Small intestine (tissue), 7 donors: ENCODE data around the gene SCIN. TPM values are rescaled to one million over a fixed set of nuclear protein-coding genes. Genes with fewer than 3 reads are reported as not detected.
A peak's percentile ranks its signal among the peaks of the same experiment; 100 is the strongest.
"Not testable (repeated sequence)": the region's sequence is repeated elsewhere in the genome, so short reads cannot be mapped to it uniquely, and the experiment has no call there.

Experiments
- DNase-seq, 2 donors: peaks; one replicate each; pipeline versions ENCODE4 v3.0.0 to v3.0.0-alpha.2; 2013
- FAIRE-seq: peaks from 2 replicates; lab custom pipeline; 2012; peaks lifted over from hg19 to GRCh38; lab: Jason Lieb, UNC
- H3K27ac ChIP-seq, 3 donors: one replicate each; pipeline ENCODE4 v1.5.1; 2013; ENCODE audit warnings: low read length in 2 of 3, mild to moderate bottlenecking in 2 of 3, control low read depth in 1 of 3, inconsistent platforms in 1 of 3, low read depth in 1 of 3, moderate library complexity in 1 of 3
- H3K27me3 ChIP-seq, 3 donors: one replicate each; pipeline ENCODE4 v1.6.1; 2013; ENCODE audit warnings: low read length in 3 of 3, inconsistent platforms in 1 of 3; ENCODE audit not compliant: control insufficient read depth in 3 of 3, insufficient read depth in 3 of 3
- H3K36me3 ChIP-seq, 3 donors: one replicate each; pipeline ENCODE4 v1.6.1; 2013; ENCODE audit warnings: low read length in 3 of 3, inconsistent platforms in 1 of 3, low read depth in 1 of 3, mild to moderate bottlenecking in 1 of 3, moderate library complexity in 1 of 3; ENCODE audit not compliant: control insufficient read depth in 3 of 3, insufficient read depth in 2 of 3
- H3K4me1 ChIP-seq, 3 donors: one replicate each; pipeline ENCODE4 v1.6.1; 2013; ENCODE audit warnings: low read length in 2 of 3, inconsistent platforms in 1 of 3, low read depth in 1 of 3, mild to moderate bottlenecking in 1 of 3, moderate library complexity in 1 of 3; ENCODE audit not compliant: control insufficient read depth in 3 of 3, insufficient read depth in 2 of 3
- H3K4me3 ChIP-seq, 3 donors: one replicate each; pipeline ENCODE4 v1.5.1; 2013; ENCODE audit warnings: low read length in 3 of 3, control low read depth in 1 of 3, inconsistent platforms in 1 of 3, low read depth in 1 of 3, mild to moderate bottlenecking in 1 of 3, moderate library complexity in 1 of 3
- H3K9me3 ChIP-seq, 2 donors: one replicate each; pipeline ENCODE4 v1.6.1; 2013; ENCODE audit warnings: low read depth in 1 of 2, low read length in 1 of 2; ENCODE audit not compliant: control insufficient read depth in 2 of 2, insufficient read depth in 1 of 2
- WGBS, 3 donors: extraction: QIAGEN DNeasy Blood & Tissue Kit; methylation state at CpG; one replicate each; pipeline ENCODE4 v1.1.7; 2013; 5-methylcytosine and 5-hydroxymethylcytosine counted together
- polyA plus RNA-seq, 4 donors: library from polyadenylated mRNA; stranded (reverse) in 3 of 4; unstranded in 1 of 4; fragments of 200-250 nt in 3 of 4; fragments of 120-200 nt in 1 of 4; gene quantifications; one replicate each; pipeline versions ENCODE4 v1.2.1 to v1.2.3, GENCODE V29; 2013
- donor health status: healthy with polysubstance abuse.
- donor health status: control.
- donor health status: control.
- donor health status: Bipolar disorder and iron deficiency.
- donor health status: healthy.

Gene SCIN
- polyA plus RNA-seq, 4 donors, result 3.3 to 61.1 (median 21.2) TPM

- H3K4me3 ChIP-seq, result no peak overlapping the region
- H3K36me3 ChIP-seq, result peaks cover 0 to 32% (median 0%) of the 10 kb centered on the region in 3 donors
- H3K9me3 ChIP-seq, result no peaks in the 10 kb centered on the region
- H3K27me3 ChIP-seq, result no peaks in the 10 kb centered on the region
- no peak for FAIRE-seq
- 52 to 76% (median 58%) methylated on average over 7 of the region's 7 CpGs for WGBS, 3 donors
- H3K4me1 ChIP-seq, result no peaks in the 10 kb centered on the region
- DNase-seq, result no peak
- no peak overlapping the region for H3K27ac ChIP-seq
Measured at GRCh38 chr7:12640299-12641096, 70.0 kb downstream of the SCIN start.

- Histone ChIP-seq H3K9me3 (no peaks in the 10 kb centered on the region), H3K27me3 (no peaks in the 10 kb centered on the region), H3K4me3 (no peak overlapping the region), H3K27ac (no peak overlapping the region), H3K36me3 (peaks cover 0 to 32% (median 0%) of the 10 kb centered on the region in 3 donors), H3K4me1 (no peaks in the 10 kb centered on the region)
- DNase-seq (no peak), FAIRE-seq (no peak)
- WGBS, 3 donors, result 83 to 91% (median 83%) methylated on average over 2 to 3 of the region's 3 CpGs
Measured at GRCh38 chr7:12641196-12641595, 70.7 kb downstream of the SCIN start.

GRCh38 chr7:12642508-12642907, 72.0 kb downstream of the SCIN start:
- H3K4me1 ChIP-seq, result no peaks in the 10 kb centered on the region
- DNase-seq (no peak), FAIRE-seq (no peak)
- H3K4me3 ChIP-seq, result no peak overlapping the region
- peaks cover 0 to 29% (median 0%) of the 10 kb centered on the region in 3 donors for H3K36me3 ChIP-seq
- H3K9me3 ChIP-seq, result no peaks in the 10 kb centered on the region
- H3K27ac ChIP-seq, result no peak overlapping the region
- no peaks in the 10 kb centered on the region for H3K27me3 ChIP-seq
- 91 to 94% (median 93%) methylated on average over 5 of the region's 5 CpGs for WGBS, 3 donors

- 79 to 91% (median 88%) methylated on average over 3 of the region's 3 CpGs for WGBS, 3 donors
- DNase-seq (no peak), FAIRE-seq (no peak)
- no peaks in the 10 kb centered on the region for H3K4me1 ChIP-seq
- H3K27me3 ChIP-seq, result no peaks in the 10 kb centered on the region
- H3K36me3 ChIP-seq, result peaks cover 0 to 29% (median 0%) of the 10 kb centered on the region in 3 donors
- no peak overlapping the region for H3K27ac ChIP-seq
- H3K4me3 ChIP-seq, result no peak overlapping the region
- H3K9me3 ChIP-seq, result no peaks in the 10 kb centered on the region
Measured at GRCh38 chr7:12643001-12643643, 72.6 kb downstream of the SCIN start.

- no peak for FAIRE-seq
Measured at GRCh38 chr7:12643644-12644043, 73.1 kb downstream of the SCIN start.

GRCh38 chr7:12645212-12645611, 74.7 kb downstream of the SCIN start:
- peaks cover 0 to 25% (median 0%) of the 10 kb centered on the region in 3 donors for H3K36me3 ChIP-seq
- not testable (repeated sequence) for H3K4me3 ChIP-seq, FAIRE-seq, H3K27me3 ChIP-seq, DNase-seq, H3K27ac ChIP-seq, H3K9me3 ChIP-seq, H3K4me1 ChIP-seq
- whole genome bisulfite sequencing, 3 donors, result 68 to 80% (median 70%) methylated on average over 6 of the region's 6 CpGs

More at GRCh38 chr7:12643644-12644043, 73.1 kb downstream of the SCIN start:
- Histone ChIP-seq H3K27me3 (no peaks in the 10 kb centered on the region), H3K4me3 (no peak overlapping the region), H3K27ac (no peak overlapping the region), H3K4me1 (no peaks in the 10 kb centered on the region), H3K9me3 (no peaks in the 10 kb centered on the region), H3K36me3 (peaks cover 0 to 27% (median 0%) of the 10 kb centered on the region in 3 donors)
- no peak for DNase-seq
- WGBS, 3 donors, result 85 to 96% (median 89%) methylated on average over 5 of the region's 5 CpGs

GRCh38 chr7:12646139-12646538, 75.6 kb downstream of the SCIN start:
- no peaks in the 10 kb centered on the region for H3K27me3 ChIP-seq
- no peak for DNase-seq
- H3K27ac ChIP-seq, result no peak overlapping the region
- WGBS, 3 donors, result 53 to 82% (median 56%) methylated on average over 1 of the region's 1 CpG
- H3K4me1 ChIP-seq, result no peaks in the 10 kb centered on the region
- peaks cover 0 to 20% (median 0%) of the 10 kb centered on the region in 3 donors for H3K36me3 ChIP-seq
- no peaks in the 10 kb centered on the region for H3K9me3 ChIP-seq
- H3K4me3 ChIP-seq, result no peak overlapping the region
- no peak for FAIRE-seq

- DNase-seq, result peak in 1 of 2 donors; percentile 36
- WGBS, 3 donors, result 73 to 79% (median 76%) methylated on average over 6 of the region's 6 CpGs
Measured at GRCh38 chr7:12647364-12648219, 77.1 kb downstream of the SCIN start.

More at GRCh38 chr7:12647364-12648219, 77.1 kb downstream of the SCIN start:
- Histone ChIP-seq H3K36me3 (peaks cover 0 to 16% (median 0%) of the 10 kb centered on the region in 3 donors), H3K4me1 (no peaks in the 10 kb centered on the region), H3K4me3 (no peak overlapping the region), H3K27ac (no peak overlapping the region), H3K9me3 (no peaks in the 10 kb centered on the region), H3K27me3 (no peaks in the 10 kb centered on the region)
- FAIRE-seq, result no peak
